Testis (tissue), 3 donors: ENCODE results near the gene SGIP1. TPM values are rescaled to one million over a fixed set of nuclear protein-coding genes. Genes with fewer than 3 reads are reported as not detected.

ENCODE experiments used
- DNase-seq: peaks from one replicate; pipeline ENCODE4 v3.0.0-alpha.2; 2019
- H3K27ac ChIP-seq, 2 donors: fragments of 200-600 bp; sonication (generic); one replicate each; pipeline ENCODE4 v1.5.1; 2019
- H3K27me3 ChIP-seq: fragments of 200-600 bp; sonication (generic); one replicate; pipeline ENCODE4 v1.5.1; 2019
- H3K36me3 ChIP-seq: fragments of 200-600 bp; sonication (generic); one replicate; pipeline ENCODE4 v1.5.1; 2017; ENCODE audit warnings: low read depth; ENCODE audit errors: missing control alignments
- H3K4me1 ChIP-seq: fragments of 200-600 bp; sonication (generic); one replicate; pipeline ENCODE4 v1.5.1; 2019
- H3K4me3 ChIP-seq, 2 donors: fragments of 200-600 bp; sonication (generic); one replicate each; pipeline ENCODE4 v1.5.1; 2017 to 2019
- H3K9me3 ChIP-seq: fragments of 200-600 bp; sonication (generic); one replicate; pipeline ENCODE4 v1.5.1; 2017
- CTCF ChIP-seq, 3 experiments: fragments of 450-650 bp in 2 of 3; fragments of 200-600 bp in 1 of 3; sonication (generic) in 1 of 3; IDR thresholded peaks; one replicate each; pipeline ENCODE4 v1.5.1; 2016 to 2019; ENCODE audit warnings: antibody characterized with exemption in 3 of 3, mild to moderate bottlenecking in 2 of 3, moderate library complexity in 1 of 3
- POLR2A ChIP-seq: fragments of 450-650 bp; IDR thresholded peaks from one replicate; pipeline ENCODE4 v1.6.1; 2017; ENCODE audit warnings: antibody characterized with exemption, mild to moderate bottlenecking, moderate library complexity
- WGBS, 2 donors: methylation state at CpG; one replicate each; pipeline ENCODE4 v1.1.5; 2018; 5-methylcytosine and 5-hydroxymethylcytosine counted together
- intact Hi-C: fragments of 100-400 bp; cut with DNase I; formaldehyde crosslinking; loops from one replicate; pipeline ENCODE4 v1.15.1; 2023; ENCODE audit warnings: low total_unique reads
- polyA plus RNA-seq: library from polyadenylated mRNA; stranded (reverse); fragments of 350-450 nt; fragmentation: Illumina TruSeq; extraction: RNeasy Lipid Tissue Mini Kit (QIAGEN cat#74804); gene quantifications from one replicate; pipeline ENCODE4 v1.2.3, GENCODE V29; 2014; ENCODE audit warnings: low read depth, low replicate concordance; ENCODE audit not compliant: insufficient read depth
- total RNA-seq, 2 donors: library from RNA; depleted of rRNA; stranded (reverse); fragments of >200 nt; gene quantifications; one replicate each; pipeline ENCODE4 v1.2.3, GENCODE V29; 2016

SGIP1 gene
- total and polyA plus RNA-seq, 3 donors from 2014 or later: 11.7 to 67.9 (median 48.1) TPM

- Histone ChIP-seq H3K36me3 (no peaks in the 10 kb centered on the region), H3K27me3 (no peaks in the 10 kb centered on the region), H3K27ac (no peak overlapping the region), H3K9me3 (no peaks in the 10 kb centered on the region), H3K4me3 (no peak overlapping the region), H3K4me1 (no peaks in the 10 kb centered on the region)
- DNase-seq: no peak
- intact Hi-C loops: no loop called here
- TF ChIP-seq CTCF (IDR thresholded peaks at IDR 0.05) (no peak), POLR2A (no peak)
- 42 to 53% methylated on average over 3 of the region's 3 CpGs for WGBS, 2 donors
These were observed 109.0 kb downstream of the SGIP1 start for GRCh38 chr1:66642992-66643391.

- H3K27me3 ChIP-seq: no peaks in the 10 kb centered on the region
- H3K9me3 ChIP-seq: no peaks in the 10 kb centered on the region
- H3K4me1 ChIP-seq: no peaks in the 10 kb centered on the region
- no peaks in the 10 kb centered on the region for H3K36me3 ChIP-seq
- no peak overlapping the region for H3K4me3 ChIP-seq
- no peak for DNase-seq
- TF ChIP-seq POLR2A (no peak), CTCF (IDR thresholded peaks at IDR 0.05) (no peak)
- no peak overlapping the region for H3K27ac ChIP-seq
- intact Hi-C loops: no loop called here
- 82 to 90% methylated on average over 3 of the region's 3 CpGs for WGBS, 2 donors
These were observed 110.4 kb downstream of the SGIP1 start for GRCh38 chr1:66644331-66644730.

GRCh38 chr1:66648901-66649595, 115.1 kb downstream of the SGIP1 start:
- Histone ChIP-seq H3K4me1 (no peaks in the 10 kb centered on the region), H3K27ac (no peak overlapping the region), H3K4me3 (no peak overlapping the region), H3K36me3 (no peaks in the 10 kb centered on the region), H3K27me3 (no peaks in the 10 kb centered on the region), H3K9me3 (no peaks in the 10 kb centered on the region)
- WGBS, 2 donors: 58 to 66% methylated on average over 2 of the region's 2 CpGs
- intact Hi-C loops: no loop called here
- DNase-seq: no peak
- no peak for TF ChIP-seq POLR2A
- TF ChIP-seq CTCF (IDR thresholded peaks at IDR 0.05): no peak

- Histone ChIP-seq H3K9me3 (no peaks in the 10 kb centered on the region), H3K27me3 (no peaks in the 10 kb centered on the region), H3K36me3 (no peaks in the 10 kb centered on the region), H3K4me1 (no peaks in the 10 kb centered on the region), H3K4me3 (no peak overlapping the region), H3K27ac (no peak overlapping the region)
- intact Hi-C loops: no loop called here
- 60 to 86% methylated on average over 2 of the region's 2 CpGs for WGBS, 2 donors
- DNase-seq: no peak
- TF ChIP-seq POLR2A (no peak), CTCF (IDR thresholded peaks at IDR 0.05) (no peak)
These were observed 118.6 kb downstream of the SGIP1 start for GRCh38 chr1:66652556-66652955.

- Histone ChIP-seq H3K36me3 (no peaks in the 10 kb centered on the region), H3K27me3 (no peaks in the 10 kb centered on the region), H3K9me3 (no peaks in the 10 kb centered on the region), H3K27ac (no peak overlapping the region), H3K4me1 (no peaks in the 10 kb centered on the region), H3K4me3 (no peak overlapping the region)
- intact Hi-C loops: no loop called here
- no peak for DNase-seq
- TF ChIP-seq POLR2A: no peak
- TF ChIP-seq CTCF (IDR thresholded peaks at IDR 0.05): no peak
These were observed 120.7 kb downstream of the SGIP1 start for GRCh38 chr1:66654643-66655042.
